GM12872 (cell line): Measurements from ENCODE around the gene COMMD3.

ENCODE experiments used
- TF ChIP-seq, protein P1 (sequence below): IDR thresholded peaks from 3 replicates; pipeline ENCODE4 v1.5.1; 2011; ENCODE audit warnings: low read depth, mild to moderate bottlenecking, low read length, moderate library complexity; ENCODE audit not compliant: insufficient read depth

Gene COMMD3

DNA sequence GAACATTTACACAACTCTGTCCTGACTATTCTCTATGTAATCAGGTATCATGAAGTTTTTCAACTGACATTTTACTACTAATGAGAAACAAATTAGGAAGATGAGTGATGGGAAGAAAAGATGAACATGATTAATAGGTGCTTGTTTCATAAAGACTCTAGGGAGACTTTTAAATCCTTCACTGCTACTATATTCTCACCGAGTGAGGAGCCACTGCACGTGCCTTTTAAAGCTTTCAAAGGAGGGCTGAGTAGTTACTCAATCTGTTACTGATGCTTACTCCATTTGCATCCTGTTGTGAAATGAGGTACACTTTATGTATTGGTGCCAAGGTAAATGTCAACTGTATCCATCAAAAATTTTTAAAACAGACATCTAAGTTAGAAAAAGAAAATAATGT lies 1.3 kb upstream of the COMMD3 start:
- TF ChIP-seq, protein P1, sequence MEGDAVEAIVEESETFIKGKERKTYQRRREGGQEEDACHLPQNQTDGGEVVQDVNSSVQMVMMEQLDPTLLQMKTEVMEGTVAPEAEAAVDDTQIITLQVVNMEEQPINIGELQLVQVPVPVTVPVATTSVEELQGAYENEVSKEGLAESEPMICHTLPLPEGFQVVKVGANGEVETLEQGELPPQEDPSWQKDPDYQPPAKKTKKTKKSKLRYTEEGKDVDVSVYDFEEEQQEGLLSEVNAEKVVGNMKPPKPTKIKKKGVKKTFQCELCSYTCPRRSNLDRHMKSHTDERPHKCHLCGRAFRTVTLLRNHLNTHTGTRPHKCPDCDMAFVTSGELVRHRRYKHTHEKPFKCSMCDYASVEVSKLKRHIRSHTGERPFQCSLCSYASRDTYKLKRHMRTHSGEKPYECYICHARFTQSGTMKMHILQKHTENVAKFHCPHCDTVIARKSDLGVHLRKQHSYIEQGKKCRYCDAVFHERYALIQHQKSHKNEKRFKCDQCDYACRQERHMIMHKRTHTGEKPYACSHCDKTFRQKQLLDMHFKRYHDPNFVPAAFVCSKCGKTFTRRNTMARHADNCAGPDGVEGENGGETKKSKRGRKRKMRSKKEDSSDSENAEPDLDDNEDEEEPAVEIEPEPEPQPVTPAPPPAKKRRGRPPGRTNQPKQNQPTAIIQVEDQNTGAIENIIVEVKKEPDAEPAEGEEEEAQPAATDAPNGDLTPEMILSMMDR = no peak

DNA sequence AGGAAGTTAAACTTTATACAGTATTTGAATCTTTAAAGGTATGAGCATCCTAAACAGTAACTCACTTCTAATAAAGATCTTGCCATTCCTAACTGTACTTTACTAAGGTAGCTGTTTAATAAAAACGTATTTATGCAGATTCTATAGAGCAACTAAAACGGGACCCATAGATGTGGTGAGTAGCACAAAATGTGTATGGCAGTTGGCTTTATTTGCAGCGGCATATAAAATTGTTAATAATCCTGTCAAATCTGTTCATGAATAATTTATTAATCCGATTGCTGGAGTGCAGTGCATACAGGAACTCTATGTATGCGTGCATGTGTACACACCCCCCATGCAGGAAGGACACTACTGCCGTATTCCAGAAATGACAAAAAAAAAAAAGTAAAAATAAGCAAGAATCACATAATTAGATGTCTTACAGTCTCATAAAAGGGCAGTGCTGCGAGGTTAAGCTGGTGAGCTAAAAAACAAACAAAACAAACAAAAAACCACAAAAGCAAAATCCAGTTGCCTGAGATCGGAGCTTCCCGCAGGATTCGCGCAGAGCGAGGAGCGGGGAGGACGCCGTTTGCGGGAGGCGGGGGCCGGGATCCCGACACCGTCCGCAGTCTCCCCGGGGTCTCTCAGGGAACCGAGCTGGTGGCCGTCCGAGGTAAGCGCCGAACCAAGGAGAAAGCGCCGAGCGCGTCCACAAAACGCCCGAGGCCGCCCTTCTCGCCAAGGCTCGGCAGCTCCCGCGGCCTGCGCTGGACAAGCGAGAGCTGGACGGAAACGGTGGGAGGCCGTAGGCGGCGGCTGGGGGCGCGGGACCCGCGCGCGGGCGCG lies 518 bp upstream of the COMMD3 start:
- TF ChIP-seq, protein P1 = no peak

DNA sequence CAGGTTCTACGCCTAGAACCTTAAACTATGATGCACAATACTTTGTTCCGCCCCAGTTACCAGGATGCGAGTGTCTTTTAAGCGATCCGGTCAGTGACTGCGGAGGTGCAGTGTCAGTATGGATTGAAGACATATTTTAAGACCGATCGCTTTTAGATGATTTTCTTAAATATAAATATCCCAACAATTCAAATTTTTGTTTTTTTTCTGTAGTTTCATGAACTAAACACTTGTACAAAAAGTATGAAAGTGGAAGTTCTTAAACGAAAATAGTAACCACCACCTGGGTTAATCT lies 835 bp downstream of the COMMD3 start:
- TF ChIP-seq, protein P1 = no peak

DNA sequence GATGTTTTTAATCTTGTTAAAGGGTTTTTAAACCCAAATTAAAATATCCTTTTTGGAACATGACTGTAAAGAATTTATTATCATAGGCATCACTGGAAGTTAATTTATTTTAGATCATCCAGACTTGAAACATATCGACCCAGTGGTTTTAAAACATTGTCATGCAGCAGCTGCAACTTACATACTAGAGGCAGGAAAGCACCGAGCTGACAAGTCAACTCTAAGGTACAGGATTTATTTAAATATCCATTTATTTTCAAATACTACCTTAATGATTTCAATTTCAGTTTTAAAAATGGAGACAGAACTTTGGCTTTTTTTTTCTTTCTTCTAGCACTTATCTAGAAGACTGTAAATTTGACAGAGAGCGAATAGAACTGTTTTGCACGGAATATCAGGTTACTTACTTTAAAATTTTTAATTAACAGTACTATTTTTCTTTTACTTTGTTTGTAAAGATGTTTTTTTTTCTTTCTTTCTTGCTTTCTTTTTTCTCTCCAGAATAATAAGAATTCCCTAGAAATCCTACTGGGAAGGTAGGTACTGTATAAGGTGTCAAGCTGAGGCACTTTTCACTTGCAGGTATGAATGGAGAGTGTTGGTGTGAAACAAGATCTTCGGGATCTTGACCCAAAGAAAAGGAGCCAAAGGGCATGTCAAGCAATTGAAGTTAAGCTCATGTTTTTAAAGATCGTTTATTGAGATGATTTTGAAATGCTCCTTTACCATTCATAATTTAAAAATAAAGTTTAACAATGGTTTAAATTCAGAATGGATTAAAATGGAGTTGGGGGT lies 1.8 kb downstream of the COMMD3 start:
- TF ChIP-seq, protein P1 = no peak

DNA sequence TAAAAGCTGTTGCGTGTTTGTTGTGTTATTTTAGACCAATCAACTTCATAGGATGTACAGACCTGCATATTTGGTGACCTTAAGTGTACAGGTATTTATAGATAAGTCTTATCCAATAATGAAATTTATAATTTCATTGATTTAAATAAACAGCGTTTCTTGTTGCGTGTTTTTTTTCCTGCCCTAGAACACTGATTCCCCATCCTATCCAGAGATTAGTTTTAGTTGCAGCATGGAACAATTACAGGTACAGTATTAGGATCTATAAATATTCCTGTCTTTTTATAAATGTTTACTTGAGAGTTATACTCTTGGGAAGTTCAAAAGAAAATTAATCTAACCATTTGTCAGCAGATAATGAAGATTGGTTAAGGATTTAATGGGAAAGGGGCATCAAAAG lies 2.6 kb downstream of the COMMD3 start:
- TF ChIP-seq, protein P1 = no peak

DNA sequence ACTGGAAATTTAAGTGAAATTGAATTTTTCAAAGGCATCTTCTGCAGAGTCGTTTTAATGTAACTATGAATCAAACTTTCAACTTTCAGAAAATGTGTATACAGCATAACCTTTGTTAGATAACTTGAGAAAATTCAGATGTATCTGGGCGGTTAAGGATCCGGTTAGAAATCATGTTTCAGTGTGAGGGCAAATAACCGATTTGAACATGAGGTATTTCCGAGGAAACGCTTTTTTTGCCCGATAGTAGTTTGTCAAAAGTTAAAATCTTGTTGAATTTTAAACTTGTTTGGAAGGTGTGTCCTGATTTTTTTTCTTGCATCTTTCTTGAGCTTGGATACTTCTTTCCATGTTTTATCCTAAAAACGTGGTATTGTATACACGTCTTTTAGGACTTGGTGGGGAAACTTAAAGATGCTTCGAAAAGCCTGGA lies 3.4 kb downstream of the COMMD3 start:
- TF ChIP-seq, protein P1 = no peak

DNA sequence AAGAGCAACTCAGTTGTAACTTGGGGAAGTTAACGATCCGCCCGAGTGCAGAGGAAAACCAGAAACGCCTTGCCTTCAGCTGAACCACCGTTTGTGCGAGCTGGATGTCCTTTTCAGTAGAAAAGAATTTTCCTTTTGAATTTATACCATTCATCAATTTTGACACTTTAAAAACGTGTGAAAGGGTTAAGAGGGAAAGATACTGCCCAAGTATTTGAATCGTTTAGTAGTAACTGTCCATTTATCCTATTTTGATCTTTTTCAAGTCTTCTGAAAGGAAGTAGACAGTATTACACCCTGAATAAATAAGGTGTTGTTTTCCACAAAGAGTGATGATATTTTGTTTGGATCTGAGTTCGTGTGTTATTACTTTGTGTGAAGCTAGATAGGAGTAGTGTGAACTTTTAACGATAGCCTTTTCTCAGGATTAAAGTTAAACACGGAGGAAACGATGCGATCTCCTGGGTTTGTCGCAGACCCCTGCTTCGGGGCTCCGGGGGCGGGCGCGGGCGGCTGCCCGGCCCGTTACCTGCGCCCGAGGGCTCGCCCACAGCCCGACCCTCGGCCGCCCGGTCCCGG lies 3.9 kb downstream of the COMMD3 start:
- TF ChIP-seq, protein P1 = no peak
